GM10248 (cell line): ENCODE measurements around the gene EFCAB8.

ENCODE experiments used
- CTCF ChIA-PET: fragments of 300-600 bp; sonication (Branson Sonifier 250); formaldehyde crosslinking; extraction: SDS; loops from one replicate; lab custom pipeline; 2021; ENCODE audit warnings: antibody characterized with exemption; lab: Yijun Ruan, JAX
- POLR2A ChIA-PET: fragments of 350-650 bp; sonication (Branson Sonifier 250); formaldehyde crosslinking; extraction: SDS; loops from one replicate; lab custom pipeline; 2020; ENCODE audit warnings: antibody characterized with exemption; lab: Yijun Ruan, JAX
- DNase-seq: peaks from one replicate; pipeline ENCODE4 v3.0.0; 2012; ENCODE audit errors: extremely low spot score
- TF ChIP-seq, protein P1 (sequence below): IDR thresholded peaks from 2 replicates; pipeline ENCODE4 v1.5.1; 2012; ENCODE audit warnings: mild to moderate bottlenecking, low read depth; ENCODE audit errors: extremely low read depth, missing control alignments, control extremely low read depth

Gene EFCAB8

GRCh38 chr20:32912688-32913087 is 54.0 kb downstream of the EFCAB8 start:
- TF ChIP-seq, protein P1, sequence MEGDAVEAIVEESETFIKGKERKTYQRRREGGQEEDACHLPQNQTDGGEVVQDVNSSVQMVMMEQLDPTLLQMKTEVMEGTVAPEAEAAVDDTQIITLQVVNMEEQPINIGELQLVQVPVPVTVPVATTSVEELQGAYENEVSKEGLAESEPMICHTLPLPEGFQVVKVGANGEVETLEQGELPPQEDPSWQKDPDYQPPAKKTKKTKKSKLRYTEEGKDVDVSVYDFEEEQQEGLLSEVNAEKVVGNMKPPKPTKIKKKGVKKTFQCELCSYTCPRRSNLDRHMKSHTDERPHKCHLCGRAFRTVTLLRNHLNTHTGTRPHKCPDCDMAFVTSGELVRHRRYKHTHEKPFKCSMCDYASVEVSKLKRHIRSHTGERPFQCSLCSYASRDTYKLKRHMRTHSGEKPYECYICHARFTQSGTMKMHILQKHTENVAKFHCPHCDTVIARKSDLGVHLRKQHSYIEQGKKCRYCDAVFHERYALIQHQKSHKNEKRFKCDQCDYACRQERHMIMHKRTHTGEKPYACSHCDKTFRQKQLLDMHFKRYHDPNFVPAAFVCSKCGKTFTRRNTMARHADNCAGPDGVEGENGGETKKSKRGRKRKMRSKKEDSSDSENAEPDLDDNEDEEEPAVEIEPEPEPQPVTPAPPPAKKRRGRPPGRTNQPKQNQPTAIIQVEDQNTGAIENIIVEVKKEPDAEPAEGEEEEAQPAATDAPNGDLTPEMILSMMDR = no peak
- ChIA-PET CTCF (interaction anchor here (1.1 to 2.6 kb wide), 3 partner anchors 11 to 184 kb away, joined by 3 to 8 read pairs (median 4); no protein-coding TSS in a partner anchor), POLR2A (no interaction called here)
- no peak for DNase-seq

DNA sequence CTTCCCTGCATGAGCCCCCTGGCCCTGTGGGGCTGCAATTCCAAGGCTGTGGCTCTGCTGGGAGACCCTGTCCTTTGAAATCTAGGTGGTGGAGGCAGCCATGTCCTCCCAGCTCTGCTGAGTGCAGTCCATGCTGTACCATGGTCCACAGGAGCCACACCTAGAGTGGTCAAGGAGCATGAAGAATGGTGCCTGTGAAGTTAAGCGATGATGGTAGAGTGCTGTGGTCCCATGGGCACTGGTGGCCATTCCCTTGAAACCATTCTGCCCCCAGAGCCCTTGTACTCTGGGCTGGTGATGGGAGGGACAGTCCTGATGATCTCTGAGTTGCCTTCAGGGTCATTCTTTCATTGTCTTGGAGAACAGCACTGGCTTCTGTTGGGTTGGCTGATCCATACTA is 55.3 kb downstream of the EFCAB8 start:
- POLR2A ChIA-PET = no interaction called here
- TF ChIP-seq, protein P1 = no peak
- no peak for DNase-seq
- CTCF ChIA-PET = no interaction called here

- ChIA-PET CTCF (interaction anchor here (1.1 to 1.5 kb wide), 2 partner anchors 27 to 179 kb away, joined by 3 read pairs; no protein-coding TSS in a partner anchor), POLR2A (no interaction called here)
- no peak for DNase-seq
- TF ChIP-seq, protein P1 = no peak
These were observed 58.6 kb downstream of the EFCAB8 start for GRCh38 chr20:32917191-32917950.

GRCh38 chr20:32918296-32918695 is 59.6 kb downstream of the EFCAB8 start:
- TF ChIP-seq, protein P1 = no peak
- no peak for DNase-seq
- ChIA-PET CTCF (no interaction called here), POLR2A (no interaction called here)

- ChIA-PET CTCF (no interaction called here), POLR2A (no interaction called here)
- DNase-seq = no peak
- TF ChIP-seq, protein P1 = no peak
These were observed 60.0 kb downstream of the EFCAB8 start for GRCh38 chr20:32918751-32919150.

DNA sequence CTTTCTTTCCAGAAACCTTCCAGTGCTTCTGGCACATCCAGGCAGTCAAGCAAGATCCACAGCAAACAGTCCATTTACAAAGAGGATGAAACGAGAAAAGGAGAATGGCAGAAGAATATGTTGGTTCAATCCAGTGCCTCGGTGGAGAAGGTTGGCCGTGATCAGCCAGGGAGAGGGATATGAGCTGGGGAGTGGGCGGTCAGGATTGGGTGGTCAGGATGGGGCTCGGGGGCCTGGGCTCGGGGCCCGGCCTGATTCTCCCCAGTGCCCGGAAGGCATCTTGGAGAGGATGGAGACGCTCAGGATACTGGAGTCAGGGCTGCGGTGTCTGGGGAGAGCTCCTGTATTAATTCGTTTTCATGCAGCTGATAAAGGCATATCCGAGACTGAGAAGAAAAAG is 61.3 kb downstream of the EFCAB8 start:
- TF ChIP-seq, protein P1 = no peak
- ChIA-PET CTCF (interaction anchor here (1.3 to 1.6 kb wide), 2 partner anchors 11 to 30 kb away, joined by 3 to 4 read pairs; no protein-coding TSS in a partner anchor), POLR2A (no interaction called here)
- no peak for DNase-seq
